ENCODE measurements around the gene KNSTRN. TPM values are rescaled to one million over a fixed set of nuclear protein-coding genes. Genes with fewer than 3 reads are reported as not detected.

KNSTRN gene
- total RNA-seq, 1 donor from 2014 or later, result 30.0 TPM

DNA sequence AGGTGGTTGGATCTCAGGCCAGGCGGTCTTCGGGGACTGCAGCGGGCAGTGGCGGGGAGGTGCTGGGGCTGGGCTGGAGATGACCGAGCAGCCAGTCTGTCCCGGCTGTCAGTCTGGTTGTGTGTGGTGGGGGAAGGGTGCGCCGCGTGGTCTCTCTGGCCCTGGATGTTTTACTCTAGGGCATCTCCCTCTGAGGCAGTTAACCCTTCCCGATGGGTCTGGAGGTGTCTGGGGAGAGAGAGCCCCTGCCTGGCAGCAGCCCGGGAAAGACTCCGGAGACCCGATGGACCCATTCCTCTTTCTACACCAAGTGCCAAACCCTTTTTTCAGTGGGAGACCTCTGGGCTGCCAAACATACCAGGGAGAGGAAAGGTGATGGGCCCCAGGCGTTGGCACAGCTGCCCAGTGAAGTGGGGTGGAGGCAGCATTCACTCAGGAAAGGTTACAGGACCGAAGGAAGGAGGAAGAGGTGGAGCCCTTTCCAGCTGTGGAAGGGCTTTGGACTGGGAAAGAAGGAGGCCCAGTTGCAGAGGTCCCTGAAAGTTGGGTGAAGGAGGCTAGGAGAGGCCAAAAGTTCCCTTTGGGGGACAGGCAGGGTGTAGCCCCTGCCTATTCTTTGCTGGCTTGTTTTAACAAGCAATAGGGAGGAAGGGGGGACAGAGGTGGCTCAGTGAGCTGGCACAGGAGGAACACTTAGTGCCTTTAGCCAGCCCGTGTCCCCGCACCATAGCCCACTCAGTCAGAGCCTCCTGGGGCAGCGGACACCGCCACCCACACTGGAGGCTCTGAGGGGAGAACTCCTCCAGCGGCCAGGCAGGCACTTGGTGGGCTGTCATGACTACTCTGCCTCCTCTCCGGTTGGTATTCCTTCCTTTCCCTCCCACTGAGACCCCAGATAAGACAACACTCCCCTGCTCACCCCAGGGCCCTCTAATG, 55.5 kb downstream of the KNSTRN start:
- DNase-seq (ENCODE audit: low read depth), result no peak
- Histone ChIP-seq H3K27me3 (ENCODE audit: control insufficient read depth, insufficient read depth, low read length) (peaks cover 57% of the 10 kb centered on the region), H3K4me3 (ENCODE audit: low read depth, low read length) (no peak overlapping the region), H3K36me3 (ENCODE audit: control insufficient read depth, insufficient read depth, low read length) (no peaks in the 10 kb centered on the region)
- TF ChIP-seq, protein P1, sequence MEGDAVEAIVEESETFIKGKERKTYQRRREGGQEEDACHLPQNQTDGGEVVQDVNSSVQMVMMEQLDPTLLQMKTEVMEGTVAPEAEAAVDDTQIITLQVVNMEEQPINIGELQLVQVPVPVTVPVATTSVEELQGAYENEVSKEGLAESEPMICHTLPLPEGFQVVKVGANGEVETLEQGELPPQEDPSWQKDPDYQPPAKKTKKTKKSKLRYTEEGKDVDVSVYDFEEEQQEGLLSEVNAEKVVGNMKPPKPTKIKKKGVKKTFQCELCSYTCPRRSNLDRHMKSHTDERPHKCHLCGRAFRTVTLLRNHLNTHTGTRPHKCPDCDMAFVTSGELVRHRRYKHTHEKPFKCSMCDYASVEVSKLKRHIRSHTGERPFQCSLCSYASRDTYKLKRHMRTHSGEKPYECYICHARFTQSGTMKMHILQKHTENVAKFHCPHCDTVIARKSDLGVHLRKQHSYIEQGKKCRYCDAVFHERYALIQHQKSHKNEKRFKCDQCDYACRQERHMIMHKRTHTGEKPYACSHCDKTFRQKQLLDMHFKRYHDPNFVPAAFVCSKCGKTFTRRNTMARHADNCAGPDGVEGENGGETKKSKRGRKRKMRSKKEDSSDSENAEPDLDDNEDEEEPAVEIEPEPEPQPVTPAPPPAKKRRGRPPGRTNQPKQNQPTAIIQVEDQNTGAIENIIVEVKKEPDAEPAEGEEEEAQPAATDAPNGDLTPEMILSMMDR (IDR thresholded peaks at IDR 0.05; ENCODE audit: insufficient read depth, low read length, poor library complexity, severe bottlenecking), result no peak

DNA sequence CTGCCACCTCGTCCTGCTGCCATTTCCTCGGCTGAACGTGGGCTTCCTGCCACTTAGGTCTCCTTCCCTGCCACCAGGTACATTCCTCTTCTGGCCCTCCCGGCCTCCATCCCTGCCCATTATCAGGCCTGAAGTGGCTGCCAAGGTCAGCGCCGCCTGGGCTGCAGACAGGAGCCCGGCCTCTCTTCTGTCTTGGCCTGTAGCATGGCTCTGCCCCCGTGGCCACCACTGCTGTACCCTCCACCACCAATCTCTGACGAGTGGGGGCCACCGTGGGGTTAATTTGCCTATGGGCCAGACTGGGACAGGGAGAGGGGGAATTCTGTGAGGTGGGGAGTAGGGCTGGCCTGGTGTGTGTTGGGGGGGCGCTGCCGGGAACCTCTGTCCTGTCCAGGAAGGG, 56.2 kb downstream of the KNSTRN start:
- peaks cover 55% of the 10 kb centered on the region for H3K27me3 ChIP-seq (ENCODE audit: control insufficient read depth, insufficient read depth, low read length)
- no peak overlapping the region for H3K4me3 ChIP-seq (ENCODE audit: low read depth, low read length)
- TF ChIP-seq, protein P1 (IDR thresholded peaks at IDR 0.05; ENCODE audit: insufficient read depth, low read length, poor library complexity, severe bottlenecking), result no peak
- no peaks in the 10 kb centered on the region for H3K36me3 ChIP-seq (ENCODE audit: control insufficient read depth, insufficient read depth, low read length)
- no peak for DNase-seq (ENCODE audit: low read depth)

DNA sequence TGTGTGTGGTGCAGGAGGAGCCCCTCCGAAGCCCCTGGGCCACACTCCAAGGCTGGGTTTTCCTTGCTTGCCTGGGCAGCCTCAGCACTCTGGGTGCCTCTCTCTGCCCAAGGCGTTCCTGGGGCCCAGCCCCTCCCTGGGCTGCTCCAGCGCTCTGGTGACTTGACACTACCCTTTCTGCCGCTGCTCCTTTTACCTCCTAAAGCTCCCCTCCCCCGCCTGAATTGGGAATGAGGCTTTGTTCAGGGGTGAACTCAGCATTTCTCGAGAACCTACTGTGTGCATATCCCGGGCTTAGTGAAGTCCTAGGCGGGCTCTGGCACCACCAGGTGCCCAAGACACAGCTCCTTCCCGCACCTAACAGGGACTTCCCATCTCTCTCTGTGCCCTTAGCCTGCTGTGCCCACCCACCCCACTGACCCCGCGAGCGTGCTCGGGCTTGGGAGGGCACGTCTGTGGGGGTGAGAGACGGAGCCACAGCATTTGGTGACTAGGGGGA, 57.0 kb downstream of the KNSTRN start:
- peaks cover 49% of the 10 kb centered on the region for H3K27me3 ChIP-seq (ENCODE audit: control insufficient read depth, insufficient read depth, low read length)
- no peak for DNase-seq (ENCODE audit: low read depth)
- TF ChIP-seq, protein P1 (IDR thresholded peaks at IDR 0.05; ENCODE audit: insufficient read depth, low read length, poor library complexity, severe bottlenecking), result no peak

DNA sequence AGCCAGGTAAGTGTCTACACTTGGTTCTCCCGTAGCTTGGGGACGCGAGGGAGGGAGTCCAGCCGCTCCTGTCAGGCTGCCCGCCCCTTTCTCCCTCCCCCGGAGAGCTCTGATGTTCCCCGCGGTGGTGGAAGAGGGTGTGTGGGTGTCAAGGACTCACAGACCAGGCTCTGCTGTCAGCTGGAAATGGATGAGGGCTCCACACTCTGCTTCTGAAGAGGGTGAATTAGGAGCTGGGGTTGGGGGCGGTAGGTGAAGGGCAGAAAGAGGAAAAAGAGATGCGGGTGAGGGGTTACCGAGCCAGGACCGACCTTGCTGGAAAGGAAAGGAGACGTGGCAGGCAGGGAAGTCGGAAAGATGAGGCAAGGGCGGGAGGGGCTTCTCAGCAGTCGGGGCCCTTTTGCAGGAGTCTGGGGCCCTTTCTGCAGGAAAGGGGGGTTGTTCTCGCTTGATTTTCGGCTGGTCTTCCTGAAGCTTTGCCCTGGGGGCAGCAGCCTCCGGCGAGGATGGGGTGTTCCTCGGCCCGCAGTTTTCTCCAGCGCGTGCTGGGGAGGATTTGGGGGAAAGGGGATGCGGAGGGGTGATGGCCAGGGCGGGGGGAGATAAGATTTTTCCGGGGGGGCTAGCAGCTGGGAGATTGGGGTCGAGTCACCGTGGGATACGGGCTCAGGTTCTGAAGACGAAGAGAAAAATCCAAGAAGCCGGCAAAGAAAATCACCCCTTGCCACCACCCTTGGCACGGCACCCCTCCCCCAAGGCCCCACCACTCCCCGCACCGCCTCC, 57.6 kb downstream of the KNSTRN start:
- Histone ChIP-seq H3K27me3 (ENCODE audit: control insufficient read depth, insufficient read depth, low read length) (peaks cover 43% of the 10 kb centered on the region), H3K36me3 (ENCODE audit: control insufficient read depth, insufficient read depth, low read length) (no peaks in the 10 kb centered on the region), H3K4me3 (ENCODE audit: low read depth, low read length) (peak overlapping the region; percentile 62)
- DNase-seq (ENCODE audit: low read depth), result no peak
- TF ChIP-seq, protein P1 (IDR thresholded peaks at IDR 0.05; ENCODE audit: insufficient read depth, low read length, poor library complexity, severe bottlenecking), result no peak

More for the DNA sequence above, 57.0 kb downstream of the KNSTRN start:
- Histone ChIP-seq H3K36me3 (ENCODE audit: control insufficient read depth, insufficient read depth, low read length) (no peaks in the 10 kb centered on the region), H3K4me3 (ENCODE audit: low read depth, low read length) (peak overlapping the region; percentile 62)

DNA sequence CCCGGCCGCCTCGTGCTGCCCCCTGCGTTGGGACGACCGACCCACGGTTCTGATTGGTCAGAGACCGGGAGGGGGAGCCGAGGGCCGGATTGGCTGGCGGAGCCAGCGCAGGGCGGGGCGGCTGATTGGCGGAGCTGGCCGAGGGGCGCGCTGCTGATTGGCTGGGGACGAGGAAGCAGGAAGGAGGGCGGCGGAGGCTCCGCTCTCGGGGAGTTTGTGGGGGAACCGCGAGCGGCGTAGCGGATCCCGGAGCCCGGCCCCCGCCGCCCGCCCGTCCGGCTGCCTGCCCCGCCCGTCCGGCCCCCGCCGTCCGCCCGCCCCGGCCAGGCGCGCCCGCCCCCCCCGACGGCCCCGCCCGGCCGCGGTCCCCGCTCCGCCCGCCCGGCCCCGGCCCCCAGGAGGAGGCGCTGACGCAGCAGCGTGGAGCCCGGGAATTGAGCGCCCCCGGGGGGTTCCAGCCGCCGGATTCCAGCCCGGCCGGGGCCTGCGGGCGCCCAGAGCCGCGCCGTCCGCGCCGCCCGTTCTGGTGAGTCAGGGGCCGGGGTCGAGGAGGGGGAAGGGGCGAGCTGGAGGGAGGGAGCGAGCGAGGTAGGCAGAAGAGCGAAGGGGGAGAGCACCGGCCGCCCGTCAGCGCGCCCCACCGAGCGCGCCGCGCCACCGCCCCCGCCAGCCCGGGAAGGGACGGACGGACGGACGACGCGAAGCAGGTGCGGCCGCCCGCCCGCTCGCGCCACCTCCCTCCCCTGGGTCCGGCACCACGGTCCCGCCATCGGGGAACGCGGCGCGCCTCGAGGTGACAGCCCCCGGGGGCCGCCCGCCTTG, 58.4 kb downstream of the KNSTRN start, which contains the start of gene BAHD1:
Gene BAHD1 (plus strand): TSS at position 211 of the 822 bp plus-strand sequence. CDS start 17,512 bp downstream, outside the sequence.
- no peaks in the 10 kb centered on the region for H3K36me3 ChIP-seq (ENCODE audit: control insufficient read depth, insufficient read depth, low read length)
- H3K4me3 ChIP-seq (ENCODE audit: low read depth, low read length), result peak within 1 kb of the TSS; percentile 62
- H3K27me3 ChIP-seq (ENCODE audit: control insufficient read depth, insufficient read depth, low read length), result peaks cover 35% of the 10 kb centered on the region
- TF ChIP-seq, protein P1 (IDR thresholded peaks at IDR 0.05; ENCODE audit: insufficient read depth, low read length, poor library complexity, severe bottlenecking), result peak; percentile 11
- DNase-seq (ENCODE audit: low read depth), result peak; percentile 65

Data from kidney epithelial cell (primary cell).